A673 (cell line): Measurements from ENCODE around the gene ROR1.

ENCODE experiments used
- CTCF ChIP-seq: fragments of 300-800, 200-600 bp; sonication (generic); conservative IDR thresholded peaks from 2 replicates; pipeline ENCODE4 v1.5.1; 2017; ENCODE audit warnings: low read depth, mild to moderate bottlenecking, antibody characterized with exemption, low read length, moderate library complexity, mixed read lengths
- EZH2 ChIP-seq: fragments of 200-600 bp; sonication (generic); IDR thresholded peaks from 2 replicates; pipeline ENCODE4 v1.6.1; 2017; ENCODE audit warnings: borderline replicate concordance, low read depth, mild to moderate bottlenecking, mixed read lengths, antibody characterized with exemption, low read length; ENCODE audit not compliant: poor library complexity, severe bottlenecking

DNA sequence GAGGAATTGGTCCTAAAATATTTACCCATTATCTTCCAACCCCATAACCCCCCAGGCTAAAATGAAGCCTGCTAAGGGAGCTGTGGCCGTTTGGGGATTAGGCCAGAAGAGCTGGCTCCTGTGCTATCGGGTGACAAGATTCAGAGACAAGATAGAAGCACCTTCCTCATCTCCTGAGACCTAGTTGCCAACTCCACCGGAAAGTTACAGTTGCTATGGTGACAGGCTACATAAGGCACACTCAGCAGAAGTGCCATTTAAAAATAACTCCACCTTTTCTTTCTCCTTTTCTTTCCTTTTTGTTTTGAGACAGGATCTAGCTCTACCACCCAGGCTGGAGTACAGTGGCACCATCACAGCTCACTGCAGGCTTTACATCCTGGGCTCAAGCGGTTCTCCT lies 43.6 kb upstream of the ROR1 start:
- TF ChIP-seq CTCF (no peak), EZH2 (no peak)
